ENCODE data around the gene FYCO1.
A peak's percentile ranks its signal among the peaks of the same experiment; 100 is the strongest.
"Not testable (repeated sequence)": the region's sequence is repeated elsewhere in the genome, so short reads cannot be mapped to it uniquely, and the experiment has no call there.

The FYCO1 gene

DNA sequence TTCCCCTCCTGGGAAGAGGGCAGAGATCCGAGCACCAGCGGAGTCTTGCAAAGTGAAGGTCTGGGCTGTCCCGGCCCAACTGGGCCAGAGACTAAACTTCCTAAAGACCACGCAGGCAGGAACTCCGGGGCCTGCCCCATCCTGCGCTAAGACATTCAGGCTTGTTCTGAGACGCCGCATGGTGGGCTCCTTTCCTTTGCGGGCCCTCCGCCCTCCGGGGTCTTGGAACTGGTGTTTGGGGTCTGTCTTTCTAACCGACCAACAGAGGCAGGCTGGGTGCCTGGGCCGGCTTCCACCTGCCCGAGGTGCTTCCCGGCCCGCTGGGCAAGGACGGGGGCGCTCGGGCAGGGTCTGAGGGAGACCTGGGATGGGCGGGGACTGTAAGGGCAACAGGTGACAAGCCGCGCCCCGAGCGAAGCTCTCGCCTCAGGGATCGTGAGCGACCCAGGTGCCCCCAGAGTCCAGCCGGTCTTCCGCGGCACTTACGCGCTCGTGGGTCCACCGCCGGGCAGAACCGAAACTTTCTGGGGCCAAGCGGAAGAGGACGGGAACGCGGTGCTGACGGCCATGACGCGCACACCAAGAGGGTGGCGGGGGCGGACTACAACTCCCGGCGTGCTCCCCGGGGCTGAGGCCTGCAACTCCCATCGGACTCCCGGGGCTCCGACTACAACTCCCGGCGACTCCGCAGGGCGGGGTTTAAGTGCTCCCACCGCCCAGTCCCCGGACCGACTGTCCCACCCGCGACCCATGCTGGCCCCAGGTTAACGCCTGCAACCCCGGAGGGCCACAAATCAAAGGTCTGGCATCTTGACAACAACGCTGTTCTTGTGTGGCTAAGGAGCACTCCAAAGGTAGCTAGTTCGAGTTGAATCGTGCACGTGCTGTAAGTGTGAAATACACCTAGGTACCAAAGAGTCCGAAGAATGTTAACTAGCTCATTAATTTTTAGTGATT lies at the start of gene FYCO1:
Gene FYCO1, minus strand, starts transcription at position 589 of the 957 bp plus-strand sequence. CDS start 10,914 bp downstream, outside the sequence.
- DNase-seq = peak; percentile 92

DNA sequence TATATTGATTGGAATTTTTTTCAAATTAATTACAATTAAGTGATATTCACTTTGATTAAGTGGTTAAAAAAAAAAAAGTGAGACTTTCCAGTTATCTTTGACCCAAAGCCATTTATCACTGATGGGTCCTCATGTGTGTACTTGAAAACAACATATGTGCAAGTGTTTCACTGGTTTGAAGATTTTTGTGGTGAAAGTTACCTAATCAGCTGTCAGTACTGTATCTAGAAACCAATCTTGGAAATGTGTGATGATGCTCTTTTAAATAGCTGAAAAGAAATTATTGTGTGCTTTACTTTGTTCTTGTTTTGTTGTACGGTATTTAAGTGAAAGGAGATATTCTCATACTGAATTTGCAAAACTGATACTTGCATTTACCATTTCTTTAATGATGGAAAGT lies 43.3 kb upstream of the FYCO1 start:
- DNase-seq = no peak

GRCh38 chr3:46038071-46038470 lies 42.4 kb upstream of the FYCO1 start:
- DNase-seq = not testable (repeated sequence)

DNA sequence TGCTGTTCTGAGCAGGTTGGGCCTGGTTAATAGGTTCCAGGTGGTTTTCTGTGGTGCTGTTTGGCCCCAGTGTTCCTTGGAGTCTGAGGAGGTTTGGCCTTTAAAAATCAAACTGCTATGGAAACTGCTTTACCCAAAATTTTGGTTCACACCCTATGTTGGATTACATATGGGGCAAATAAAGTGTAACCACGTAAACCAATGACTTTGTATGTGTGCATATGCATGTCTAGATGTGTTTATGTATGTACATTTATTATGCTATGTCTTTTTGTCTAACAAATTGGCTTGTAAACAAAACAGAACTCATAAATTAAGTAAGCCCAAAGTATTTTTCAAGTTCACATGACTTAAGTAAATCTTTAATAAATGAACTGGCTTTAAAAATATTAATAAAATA lies 40.6 kb upstream of the FYCO1 start:
- no peak for DNase-seq

- no peak for DNase-seq
Measured at GRCh38 chr3:46031747-46032146, 36.1 kb upstream of the FYCO1 start.

DNA sequence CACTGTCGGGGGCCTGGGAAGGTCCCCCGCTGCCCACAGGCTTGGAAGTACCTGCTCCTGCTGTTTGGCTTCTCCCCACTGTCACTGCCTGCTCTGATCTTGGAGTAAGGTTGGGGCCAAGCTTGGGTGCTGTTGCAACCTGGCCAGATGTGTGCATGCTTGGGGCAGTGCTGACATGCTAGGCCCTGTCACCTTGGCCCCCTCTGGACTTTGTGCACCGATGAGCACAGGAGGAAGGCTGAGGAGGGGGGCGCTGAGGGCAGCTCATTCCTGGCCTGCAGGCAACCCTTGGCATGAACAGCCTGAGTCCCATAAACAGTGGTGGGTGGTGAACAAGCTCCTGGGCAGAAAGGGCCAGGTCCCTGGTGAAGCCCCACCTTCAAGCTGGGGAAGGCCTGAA lies 35.6 kb upstream of the FYCO1 start:
- DNase-seq = no peak

GRCh38 chr3:46030626-46031025 lies 35.0 kb upstream of the FYCO1 start:
- no peak for DNase-seq

DNA sequence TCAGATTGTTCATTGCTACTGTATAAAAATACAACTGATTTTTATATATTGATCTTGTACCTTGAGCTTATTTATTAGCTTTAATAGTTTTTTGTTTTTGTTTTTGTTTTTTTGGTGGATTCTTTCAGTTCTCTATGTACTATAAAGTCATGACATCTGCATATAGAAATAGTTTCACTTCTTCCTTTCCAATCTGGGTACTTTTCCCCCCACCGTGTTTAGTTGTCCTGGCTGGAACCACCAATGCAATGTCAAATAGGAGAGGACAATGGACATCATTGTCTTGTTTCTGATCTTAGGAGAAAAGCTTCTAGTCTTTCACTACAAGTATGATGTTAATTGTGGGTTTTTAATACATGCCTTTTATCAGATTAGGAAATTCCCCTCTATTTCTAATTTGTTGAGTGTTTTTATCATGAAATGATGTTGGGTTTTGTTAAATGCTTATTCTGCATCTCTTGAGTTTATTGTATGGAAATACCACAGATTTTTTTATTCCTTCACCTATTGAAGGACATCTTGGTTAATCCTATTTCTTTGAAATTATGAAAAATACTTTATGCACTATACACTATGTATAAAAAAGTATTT lies 34.4 kb upstream of the FYCO1 start:
- no peak for DNase-seq

GRCh38 chr3:46027736-46028397 lies 32.2 kb upstream of the FYCO1 start:
- DNase-seq = no peak

GRCh38 chr3:46027021-46027705 lies 31.5 kb upstream of the FYCO1 start, which contains the start of gene XCR1:
TSS of gene XCR1 (minus strand) at chr3:46027483. CDS start at chr3:46021947, 5,536 bp downstream.
- DNase-seq = no peak

- no peak for DNase-seq
Measured at GRCh38 chr3:46025139-46025538, 29.5 kb upstream of the FYCO1 start.

GRCh38 chr3:46024131-46024530 lies 28.5 kb upstream of the FYCO1 start:
- DNase-seq = no peak

DNA sequence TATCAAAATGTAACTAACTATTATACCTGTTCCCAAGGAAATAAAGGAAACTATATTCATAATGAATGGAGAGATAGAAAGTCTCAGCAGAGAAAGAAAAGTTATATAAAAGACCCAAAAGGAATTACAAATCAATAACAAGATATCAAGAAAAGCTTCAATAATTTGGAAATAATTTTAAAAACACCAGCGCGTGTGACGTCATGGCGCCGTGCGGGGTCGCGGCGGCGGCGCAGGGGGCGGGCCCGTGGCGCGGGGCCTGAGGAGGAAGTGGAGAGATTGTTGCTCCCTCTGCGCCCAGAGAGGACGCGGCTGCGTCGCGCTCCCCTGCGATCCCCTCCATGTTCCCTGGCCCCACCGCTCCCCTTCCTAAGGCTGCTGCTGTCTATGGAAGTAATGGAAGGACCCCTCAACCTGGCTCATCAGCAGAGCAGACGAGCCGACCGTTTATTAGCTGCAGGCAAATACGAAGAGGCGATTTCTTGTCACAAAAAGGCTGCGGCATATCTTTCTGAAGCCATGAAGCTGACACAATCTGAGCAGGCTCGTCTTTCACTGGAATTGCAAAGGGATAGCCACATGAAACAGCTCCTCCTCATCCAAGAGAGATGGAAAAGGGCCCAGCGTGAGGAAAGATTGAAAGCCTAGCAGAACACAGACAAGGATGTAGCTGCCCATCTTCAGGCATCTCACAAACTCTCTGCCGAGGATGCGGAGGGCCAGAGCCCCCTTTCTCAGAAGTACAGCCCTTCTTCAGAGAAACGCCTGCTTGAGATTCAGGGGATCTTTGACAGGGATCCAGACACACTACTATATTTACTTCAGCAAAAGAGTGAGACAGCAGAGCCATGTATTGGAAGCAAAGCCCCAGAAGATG lies 27.5 kb upstream of the FYCO1 start:
- no peak for DNase-seq

DNA sequence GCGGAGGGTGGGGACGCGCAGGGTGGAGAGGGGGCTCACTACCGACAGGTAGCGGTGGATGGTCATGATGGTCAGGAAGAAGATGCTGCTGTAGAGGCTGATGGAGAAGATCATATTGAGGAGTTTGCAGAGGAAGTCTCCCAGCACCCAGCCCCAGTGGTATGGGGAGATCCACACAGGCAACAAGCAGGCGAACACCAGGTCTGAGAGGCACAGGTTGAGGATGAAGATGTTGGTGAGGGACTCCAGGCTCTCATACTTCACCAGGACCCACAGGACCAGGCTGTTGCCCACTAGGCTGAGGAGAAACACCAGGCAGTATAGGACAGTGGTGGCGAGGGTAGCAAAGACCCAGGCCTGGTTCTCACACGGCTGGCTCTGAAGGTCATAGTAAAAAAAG lies 25.9 kb upstream of the FYCO1 start:
- DNase-seq = no peak

DNA sequence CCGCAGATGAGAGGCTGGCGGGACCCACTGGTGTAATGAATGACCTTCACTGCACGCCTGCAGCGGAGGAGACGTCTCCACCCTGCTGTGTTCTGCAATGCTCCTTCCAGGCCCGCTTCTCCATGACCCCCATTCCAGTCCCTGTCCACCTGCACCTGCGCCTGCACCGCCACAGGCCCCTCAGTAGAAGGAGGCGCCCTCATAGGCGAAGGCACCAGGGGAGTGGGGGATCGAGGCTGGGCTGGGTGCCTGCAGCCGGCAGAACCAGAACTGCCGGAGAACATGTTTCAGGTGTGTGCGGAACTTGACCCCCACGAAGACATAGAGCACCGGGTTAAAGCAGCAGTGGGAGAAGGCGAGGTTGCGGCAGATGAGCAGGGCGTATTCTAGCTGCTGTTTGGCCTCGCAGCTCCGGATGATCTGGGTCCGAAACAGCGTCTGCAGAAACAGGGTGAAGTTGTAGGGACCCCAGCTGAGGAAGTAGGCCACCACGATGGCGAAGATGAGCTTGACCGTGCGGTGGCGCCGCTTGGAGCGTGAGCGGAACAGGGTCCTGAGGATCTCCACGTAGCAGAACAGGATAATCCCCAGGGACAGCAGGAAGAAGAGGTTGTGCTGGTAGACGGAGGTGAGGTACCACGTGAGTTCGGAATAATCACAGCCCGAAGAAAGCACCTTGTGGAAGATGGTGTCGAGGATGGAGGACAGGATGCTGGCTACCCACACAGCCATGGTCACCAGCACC lies 25.3 kb upstream of the FYCO1 start:
- DNase-seq = no peak

DNA sequence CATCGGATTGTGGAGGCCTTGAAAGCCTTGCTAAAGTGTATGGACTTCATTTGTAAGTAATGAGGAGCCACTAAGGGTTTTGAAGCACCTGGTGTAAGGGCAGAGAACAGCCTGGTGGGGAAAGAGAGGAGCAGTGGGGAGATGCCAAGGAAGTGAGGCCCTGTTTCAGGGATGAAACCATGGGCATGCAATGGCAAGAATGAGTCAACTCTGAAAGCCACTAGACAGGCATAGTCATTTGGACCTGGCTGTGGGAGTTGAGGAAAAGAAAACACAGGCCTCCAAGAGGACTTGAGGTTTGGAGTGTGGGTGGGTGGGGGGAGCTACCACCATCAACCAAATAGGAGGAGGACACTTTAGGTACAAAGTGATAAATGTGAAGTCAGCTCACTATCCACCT lies 24.1 kb upstream of the FYCO1 start:
- no peak for DNase-seq

DNA sequence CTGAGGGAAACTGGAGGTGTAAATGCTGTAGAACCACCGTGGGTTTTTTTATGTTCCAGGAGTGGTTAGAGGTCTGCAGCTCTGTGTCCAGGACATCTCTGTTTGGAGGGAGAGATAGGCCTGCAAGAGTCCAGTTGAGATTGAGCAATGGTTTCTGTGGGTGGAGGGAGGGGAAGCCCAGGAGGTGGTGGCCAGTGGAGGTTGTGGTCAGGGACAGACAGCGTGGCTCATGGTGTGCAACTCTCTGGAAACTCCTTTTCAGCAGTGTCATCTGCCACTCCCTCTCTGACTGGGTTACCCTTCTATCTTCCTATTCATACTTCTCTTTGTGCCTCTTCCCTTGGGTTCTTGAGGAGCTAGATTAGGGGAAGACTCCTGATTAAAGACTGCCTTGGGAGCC lies 22.1 kb upstream of the FYCO1 start:
- DNase-seq = no peak

DNA sequence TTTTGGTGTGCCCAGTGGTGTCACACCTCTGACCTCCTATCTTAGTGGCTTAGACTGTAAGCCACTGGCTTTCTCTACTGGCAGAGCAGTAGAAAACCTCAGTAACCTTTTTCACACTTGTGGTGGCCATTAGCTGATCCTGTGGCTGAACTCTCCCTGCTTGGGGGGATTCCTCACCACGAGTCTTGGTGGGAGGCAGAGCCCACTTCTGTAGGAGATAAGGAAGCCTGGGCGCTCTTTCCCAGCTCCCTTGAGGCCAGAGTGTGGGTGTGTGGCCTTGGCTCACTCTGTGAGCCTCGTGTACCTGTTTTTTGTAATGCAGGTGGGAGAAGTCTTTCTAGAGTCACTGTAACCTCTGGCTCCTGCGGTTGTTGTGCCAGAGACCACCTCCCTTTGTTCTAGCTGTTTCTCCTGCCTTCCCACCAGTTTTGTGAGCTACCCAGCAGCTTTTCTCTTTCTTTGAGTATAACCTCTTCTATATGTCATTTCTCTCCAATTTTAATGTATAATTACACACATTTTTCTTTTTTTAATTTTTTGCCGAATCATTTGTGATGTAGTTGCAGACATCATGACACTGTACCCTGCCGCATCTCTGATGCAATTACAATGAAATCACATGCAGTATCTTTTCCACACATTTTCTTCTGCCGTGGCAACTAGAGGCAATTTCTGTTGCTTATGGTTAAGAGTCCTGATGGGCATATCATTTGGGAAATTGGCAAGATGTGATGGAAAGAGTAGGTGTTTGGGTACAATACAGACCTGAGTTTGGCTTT lies 17.9 kb upstream of the FYCO1 start:
- no peak for DNase-seq

GRCh38 chr3:46012246-46012645 lies 16.6 kb upstream of the FYCO1 start:
- DNase-seq = no peak

- DNase-seq = no peak
Measured at GRCh38 chr3:46010519-46011113, 15.0 kb upstream of the FYCO1 start.
